A549 (cell line): ENCODE measurements around the gene TTC24.

Experiments
- BHLHE40 ChIP-seq: IDR thresholded peaks from 2 replicates; pipeline ENCODE4 v1.6.1; 2012; ENCODE audit warnings: low read depth, low read length, inconsistent platforms
- CTCF ChIP-seq: fragments of >200 bp; sonication (Bioruptor Twin); formaldehyde crosslinking; IDR thresholded peaks from 3 replicates; pipeline ENCODE4 v1.5.1; 2016
- EHF ChIP-seq: fragments of 250-450 bp; sonication (Bioruptor Pico); IDR thresholded peaks from 2 replicates; pipeline ENCODE4 v1.5.0; 2020; ENCODE audit warnings: mild to moderate bottlenecking
- MAFK ChIP-seq: fragments of 450-650 bp; IDR thresholded peaks from 2 replicates; pipeline ENCODE4 v1.6.1; 2014; ENCODE audit not compliant: partially characterized antibody
- MAZ ChIP-seq: fragments of 150-350 bp; IDR thresholded peaks from 2 replicates; pipeline ENCODE4 v1.6.1; 2014; ENCODE audit warnings: antibody characterized with exemption, low read depth, low read length, borderline replicate concordance
- RAD21 ChIP-seq, 2 experiments: fragments of >200 bp in 1 of 2; sonication (Bioruptor Twin) in 1 of 2; formaldehyde crosslinking in 1 of 2; IDR thresholded peaks in 1 of 2; conservative IDR thresholded peaks in 1 of 2; 2 replicates in 1 of 2; 3 replicates in 1 of 2; pipeline ENCODE4 v1.6.1; 2012 to 2018; ENCODE audit warnings: inconsistent platforms in 1 of 2
- USF2 ChIP-seq: fragments of 450-650 bp; IDR thresholded peaks from 2 replicates; pipeline ENCODE4 v1.6.1; 2014; ENCODE audit warnings: antibody characterized with exemption
- ZC3H11A ChIP-seq: fragments of 450-650 bp; IDR thresholded peaks from 2 replicates; pipeline ENCODE4 v1.6.1; 2014; ENCODE audit warnings: antibody characterized with exemption, mild to moderate bottlenecking
- ZFP36 ChIP-seq: fragments of 450-650 bp; IDR thresholded peaks from 2 replicates; pipeline ENCODE4 v1.6.1; 2014; ENCODE audit warnings: borderline replicate concordance; ENCODE audit not compliant: partially characterized antibody
- TF ChIP-seq, protein P1 (sequence below): fragments of 250-450 bp; sonication (Bioruptor Pico); IDR thresholded peaks from 2 replicates; pipeline ENCODE4 v1.5.0; 2021; ENCODE audit warnings: mild to moderate bottlenecking, moderate library complexity, borderline replicate concordance

DNA sequence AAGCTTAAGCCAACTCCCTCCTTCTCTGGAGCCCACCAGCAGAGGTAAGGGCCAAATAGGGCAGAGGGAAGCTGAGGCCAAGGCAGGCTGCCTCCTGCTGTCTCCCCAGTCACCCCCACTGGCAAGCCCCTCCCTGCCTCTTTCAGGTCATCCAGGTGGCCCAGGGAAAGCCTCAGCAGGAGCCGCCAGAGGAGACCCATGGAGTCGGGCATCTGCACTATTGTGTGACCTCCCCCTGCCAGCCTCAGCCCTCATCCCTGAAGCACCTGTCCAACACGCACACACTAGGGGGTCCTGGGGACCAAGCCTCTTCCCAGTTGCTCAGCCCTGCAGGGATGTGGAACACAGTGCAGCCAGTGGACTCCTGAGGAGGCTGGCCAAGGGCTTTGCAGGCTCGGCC lies 6.8 kb downstream of the TTC24 start:
- TF ChIP-seq CTCF (no peak), ZC3H11A (no peak), BHLHE40 (no peak), MAFK (no peak), ZFP36 (no peak), MAZ (no peak), EHF (no peak), RAD21 (conservative IDR thresholded peaks at IDR 0.05 in 1 of 2, IDR thresholded peaks at IDR 0.05 in 1 of 2) (no peak), USF2 (no peak)
- TF ChIP-seq, protein P1, sequence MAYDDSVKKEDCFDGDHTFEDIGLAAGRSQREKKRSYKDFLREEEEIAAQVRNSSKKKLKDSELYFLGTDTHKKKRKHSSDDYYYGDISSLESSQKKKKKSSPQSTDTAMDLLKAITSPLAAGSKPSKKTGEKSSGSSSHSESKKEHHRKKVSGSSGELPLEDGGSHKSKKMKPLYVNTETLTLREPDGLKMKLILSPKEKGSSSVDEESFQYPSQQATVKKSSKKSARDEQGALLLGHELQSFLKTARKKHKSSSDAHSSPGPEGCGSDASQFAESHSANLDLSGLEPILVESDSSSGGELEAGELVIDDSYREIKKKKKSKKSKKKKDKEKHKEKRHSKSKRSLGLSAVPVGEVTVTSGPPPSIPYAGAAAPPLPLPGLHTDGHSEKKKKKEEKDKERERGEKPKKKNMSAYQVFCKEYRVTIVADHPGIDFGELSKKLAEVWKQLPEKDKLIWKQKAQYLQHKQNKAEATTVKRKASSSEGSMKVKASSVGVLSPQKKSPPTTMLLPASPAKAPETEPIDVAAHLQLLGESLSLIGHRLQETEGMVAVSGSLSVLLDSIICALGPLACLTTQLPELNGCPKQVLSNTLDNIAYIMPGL (CRISPR knock-in tag): no peak
